Measurements from ENCODE around the gene ABCA13.

The ABCA13 gene

DNA sequence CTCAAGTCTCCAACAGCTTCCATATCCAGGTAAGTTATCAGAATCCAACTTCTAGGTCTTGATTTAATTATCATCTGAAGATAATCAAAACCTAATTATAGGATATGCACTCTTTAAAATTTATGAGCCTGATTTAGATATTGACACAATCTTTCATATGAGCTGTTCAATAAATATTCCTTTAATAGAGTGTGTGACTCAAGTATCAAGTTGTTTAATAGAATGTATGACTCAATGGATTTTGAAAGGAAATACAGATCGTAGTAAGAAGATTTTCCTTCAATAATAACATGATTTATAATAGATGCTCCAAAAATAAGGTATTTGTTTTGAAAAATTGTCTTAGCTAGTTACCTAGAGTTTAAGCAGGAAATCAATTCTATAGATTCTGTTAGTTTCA lies 97.8 kb downstream of the ABCA13 start:
- Histone ChIP-seq H3K4me3 (replicated peaks; ENCODE audit: insufficient read depth, low read length) (no peak overlapping the region), H3K27ac (replicated peaks) (no peak overlapping the region), H3K27me3 (ENCODE audit: insufficient read depth, poor library complexity, severe bottlenecking) (no peaks in the 10 kb centered on the region)
- TF ChIP-seq SPI1 (IDR thresholded peaks at IDR 0.05; ENCODE audit: borderline replicate concordance, low read depth) (no peak), POLR2AphosphoS5 (IDR thresholded peaks at IDR 0.05; ENCODE audit: low read depth) (no peak), GABPA (IDR thresholded peaks at IDR 0.05; ENCODE audit: low read depth) (no peak)
- TF ChIP-seq, protein P1, sequence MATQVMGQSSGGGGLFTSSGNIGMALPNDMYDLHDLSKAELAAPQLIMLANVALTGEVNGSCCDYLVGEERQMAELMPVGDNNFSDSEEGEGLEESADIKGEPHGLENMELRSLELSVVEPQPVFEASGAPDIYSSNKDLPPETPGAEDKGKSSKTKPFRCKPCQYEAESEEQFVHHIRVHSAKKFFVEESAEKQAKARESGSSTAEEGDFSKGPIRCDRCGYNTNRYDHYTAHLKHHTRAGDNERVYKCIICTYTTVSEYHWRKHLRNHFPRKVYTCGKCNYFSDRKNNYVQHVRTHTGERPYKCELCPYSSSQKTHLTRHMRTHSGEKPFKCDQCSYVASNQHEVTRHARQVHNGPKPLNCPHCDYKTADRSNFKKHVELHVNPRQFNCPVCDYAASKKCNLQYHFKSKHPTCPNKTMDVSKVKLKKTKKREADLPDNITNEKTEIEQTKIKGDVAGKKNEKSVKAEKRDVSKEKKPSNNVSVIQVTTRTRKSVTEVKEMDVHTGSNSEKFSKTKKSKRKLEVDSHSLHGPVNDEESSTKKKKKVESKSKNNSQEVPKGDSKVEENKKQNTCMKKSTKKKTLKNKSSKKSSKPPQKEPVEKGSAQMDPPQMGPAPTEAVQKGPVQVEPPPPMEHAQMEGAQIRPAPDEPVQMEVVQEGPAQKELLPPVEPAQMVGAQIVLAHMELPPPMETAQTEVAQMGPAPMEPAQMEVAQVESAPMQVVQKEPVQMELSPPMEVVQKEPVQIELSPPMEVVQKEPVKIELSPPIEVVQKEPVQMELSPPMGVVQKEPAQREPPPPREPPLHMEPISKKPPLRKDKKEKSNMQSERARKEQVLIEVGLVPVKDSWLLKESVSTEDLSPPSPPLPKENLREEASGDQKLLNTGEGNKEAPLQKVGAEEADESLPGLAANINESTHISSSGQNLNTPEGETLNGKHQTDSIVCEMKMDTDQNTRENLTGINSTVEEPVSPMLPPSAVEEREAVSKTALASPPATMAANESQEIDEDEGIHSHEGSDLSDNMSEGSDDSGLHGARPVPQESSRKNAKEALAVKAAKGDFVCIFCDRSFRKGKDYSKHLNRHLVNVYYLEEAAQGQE (IDR thresholded peaks at IDR 0.05; ENCODE audit: insufficient replicate concordance, low read depth), result no peak
- TF ChIP-seq, protein P2, sequence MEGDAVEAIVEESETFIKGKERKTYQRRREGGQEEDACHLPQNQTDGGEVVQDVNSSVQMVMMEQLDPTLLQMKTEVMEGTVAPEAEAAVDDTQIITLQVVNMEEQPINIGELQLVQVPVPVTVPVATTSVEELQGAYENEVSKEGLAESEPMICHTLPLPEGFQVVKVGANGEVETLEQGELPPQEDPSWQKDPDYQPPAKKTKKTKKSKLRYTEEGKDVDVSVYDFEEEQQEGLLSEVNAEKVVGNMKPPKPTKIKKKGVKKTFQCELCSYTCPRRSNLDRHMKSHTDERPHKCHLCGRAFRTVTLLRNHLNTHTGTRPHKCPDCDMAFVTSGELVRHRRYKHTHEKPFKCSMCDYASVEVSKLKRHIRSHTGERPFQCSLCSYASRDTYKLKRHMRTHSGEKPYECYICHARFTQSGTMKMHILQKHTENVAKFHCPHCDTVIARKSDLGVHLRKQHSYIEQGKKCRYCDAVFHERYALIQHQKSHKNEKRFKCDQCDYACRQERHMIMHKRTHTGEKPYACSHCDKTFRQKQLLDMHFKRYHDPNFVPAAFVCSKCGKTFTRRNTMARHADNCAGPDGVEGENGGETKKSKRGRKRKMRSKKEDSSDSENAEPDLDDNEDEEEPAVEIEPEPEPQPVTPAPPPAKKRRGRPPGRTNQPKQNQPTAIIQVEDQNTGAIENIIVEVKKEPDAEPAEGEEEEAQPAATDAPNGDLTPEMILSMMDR (IDR thresholded peaks at IDR 0.05; ENCODE audit: insufficient read depth, low read length), result no peak
- DNase-seq (ENCODE audit: low read depth in 1 of 2, low spot score in 1 of 2), result no peak

DNA sequence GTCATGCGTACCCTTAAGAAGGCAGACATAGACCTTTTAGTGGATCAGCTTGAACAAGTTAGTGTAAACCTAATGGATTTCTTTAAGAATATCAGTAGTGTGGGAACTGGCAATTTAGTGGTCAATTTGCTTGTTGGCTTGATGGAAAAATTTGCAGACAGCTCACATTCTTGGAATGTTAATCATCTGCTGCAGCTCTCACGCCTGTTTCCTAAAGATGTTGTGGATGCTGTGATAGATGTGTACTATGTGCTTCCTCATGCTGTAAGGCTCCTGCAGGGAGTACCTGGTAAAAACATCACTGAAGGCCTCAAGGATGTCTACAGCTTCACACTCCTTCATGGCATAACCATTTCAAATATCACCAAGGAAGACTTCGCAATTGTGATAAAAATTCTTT lies 103.4 kb downstream of the ABCA13 start:
- TF ChIP-seq GABPA (IDR thresholded peaks at IDR 0.05; ENCODE audit: low read depth) (no peak), POLR2AphosphoS5 (IDR thresholded peaks at IDR 0.05; ENCODE audit: low read depth) (no peak), SPI1 (IDR thresholded peaks at IDR 0.05; ENCODE audit: borderline replicate concordance, low read depth) (no peak)
- TF ChIP-seq, protein P1 (IDR thresholded peaks at IDR 0.05; ENCODE audit: insufficient replicate concordance, low read depth), result no peak
- TF ChIP-seq, protein P2 (IDR thresholded peaks at IDR 0.05; ENCODE audit: insufficient read depth, low read length), result no peak
- no peak overlapping the region for H3K27ac ChIP-seq (replicated peaks)
- no peaks in the 10 kb centered on the region for H3K27me3 ChIP-seq (ENCODE audit: insufficient read depth, poor library complexity, severe bottlenecking)
- DNase-seq (ENCODE audit: low read depth in 1 of 2, low spot score in 1 of 2), result no peak
- no peak overlapping the region for H3K4me3 ChIP-seq (replicated peaks; ENCODE audit: insufficient read depth, low read length)

DNA sequence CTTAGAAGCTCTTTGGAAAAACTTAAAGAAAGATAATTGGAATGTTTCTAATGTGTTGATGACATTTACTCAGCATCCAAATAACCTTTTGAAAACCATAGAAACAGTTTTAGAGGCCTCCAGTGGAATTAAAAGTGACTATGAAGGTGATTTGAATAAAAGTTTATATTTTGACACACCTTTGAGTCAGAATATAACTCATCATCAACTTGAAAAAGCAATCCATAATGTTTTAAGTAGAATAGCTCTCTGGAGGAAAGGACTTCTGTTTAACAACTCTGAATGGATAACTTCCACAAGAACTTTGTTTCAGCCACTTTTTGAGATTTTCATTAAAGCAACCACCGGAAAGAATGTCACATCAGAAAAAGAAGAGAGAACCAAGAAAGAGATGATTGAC lies 108.2 kb downstream of the ABCA13 start:
- Histone ChIP-seq H3K27ac (replicated peaks) (no peak overlapping the region), H3K27me3 (ENCODE audit: insufficient read depth, poor library complexity, severe bottlenecking) (no peaks in the 10 kb centered on the region), H3K4me3 (replicated peaks; ENCODE audit: insufficient read depth, low read length) (no peak overlapping the region)
- TF ChIP-seq, protein P2 (IDR thresholded peaks at IDR 0.05; ENCODE audit: insufficient read depth, low read length), result no peak
- TF ChIP-seq POLR2AphosphoS5 (IDR thresholded peaks at IDR 0.05; ENCODE audit: low read depth), result no peak
- TF ChIP-seq SPI1 (IDR thresholded peaks at IDR 0.05; ENCODE audit: borderline replicate concordance, low read depth), result no peak
- TF ChIP-seq GABPA (IDR thresholded peaks at IDR 0.05; ENCODE audit: low read depth), result no peak
- TF ChIP-seq, protein P1 (IDR thresholded peaks at IDR 0.05; ENCODE audit: insufficient replicate concordance, low read depth), result no peak
- no peak for DNase-seq (ENCODE audit: low read depth in 1 of 2, low spot score in 1 of 2)
